Measurements from ENCODE around the gene UBC.

Gene UBC

GRCh38 chr12:124865728-124866127 lies 48.7 kb downstream of the UBC start:
- no peak overlapping the region for H3K4me3 ChIP-seq (ENCODE audit: low read depth, low read length)

- H3K4me3 ChIP-seq (ENCODE audit: low read depth, low read length), result no peak overlapping the region
Measured at GRCh38 chr12:124864326-124864752, 50.1 kb downstream of the UBC start.

GRCh38 chr12:124863416-124864325 lies 50.8 kb downstream of the UBC start, which contains the start of gene SCARB1:
SCARB1 (minus strand) TSS chr12:124863864; CDS start chr12:124863720, 144 bp downstream.
- H3K4me3 ChIP-seq (ENCODE audit: low read depth, low read length), result peak within 1 kb of the TSS; percentile 72

- peak overlapping the region; percentile 72 for H3K4me3 ChIP-seq (ENCODE audit: low read depth, low read length)
Measured at GRCh38 chr12:124862768-124863415, 51.6 kb downstream of the UBC start.

GRCh38 chr12:124861898-124862676 lies 52.4 kb downstream of the UBC start:
- no peak overlapping the region for H3K4me3 ChIP-seq (ENCODE audit: low read depth, low read length)

Data from iPS-11a (cell line).